CD4-positive, CD25-positive, alpha-beta regulatory T cell (primary cell): ENCODE measurements around the gene PIEZO2. TPM values are rescaled to one million over a fixed set of nuclear protein-coding genes. Genes with fewer than 3 reads are reported as not detected.

Experiments used
- ATAC-seq, 2 donors: fragments of 150-1000 bp; cut with Tn5 transposase; one replicate each; pipeline ENCODE4 v1.10.0; 2021; ENCODE audit warnings: low read depth in 2 of 2, moderate number of reproducible peaks in 2 of 2, moderate library complexity in 1 of 2
- DNase-seq, 3 donors: peaks; one replicate each; pipeline versions ENCODE4 v3.0.0 to v3.0.0-alpha.2; 2012 to 2022; ENCODE audit warnings: mixed read lengths in 1 of 3
- H3K27ac ChIP-seq: one replicate; pipeline ENCODE4 v1.7.0; 2013; ENCODE audit warnings: mild to moderate bottlenecking, low read length; ENCODE audit not compliant: insufficient read depth, poor library complexity, severe bottlenecking
- H3K27me3 ChIP-seq: one replicate; pipeline ENCODE4 v1.7.0; 2013; ENCODE audit warnings: low read length; ENCODE audit not compliant: control insufficient read depth, insufficient read depth
- H3K36me3 ChIP-seq: one replicate; pipeline ENCODE4 v1.7.0; 2013; ENCODE audit warnings: mild to moderate bottlenecking, low read length, moderate library complexity; ENCODE audit not compliant: control insufficient read depth, insufficient read depth
- H3K4me1 ChIP-seq: 2 replicates; pipeline ENCODE4 v1.7.0; 2013; ENCODE audit warnings: mild to moderate bottlenecking, low read length; ENCODE audit not compliant: insufficient read depth, control insufficient read depth, poor library complexity, severe bottlenecking
- H3K4me3 ChIP-seq: one replicate; pipeline ENCODE4 v1.7.0; 2013; ENCODE audit warnings: low read depth, mild to moderate bottlenecking, low read length, moderate library complexity
- H3K9me3 ChIP-seq, 2 experiments: 1 replicate in 1 of 2; 2 replicates in 1 of 2; pipeline ENCODE4 v1.7.0; 2013; ENCODE audit warnings: low read length in 2 of 2, mild to moderate bottlenecking in 1 of 2, moderate library complexity in 1 of 2; ENCODE audit not compliant: control insufficient read depth in 2 of 2
- H3K27ac Mint-ChIP-seq, 3 donors: one replicate each; pipeline ENCODE4 v1.8.0; 2020 to 2022; ENCODE audit warnings: mild to moderate bottlenecking in 3 of 3, mixed read lengths in 3 of 3, moderate library complexity in 2 of 3
- H3K27me3 Mint-ChIP-seq: one replicate; pipeline ENCODE4 v1.8.0; 2022; ENCODE audit warnings: mild to moderate bottlenecking, mixed read lengths
- H3K36me3 Mint-ChIP-seq: one replicate; pipeline ENCODE4 v1.8.0; 2020; ENCODE audit warnings: mixed read lengths
- H3K4me1 Mint-ChIP-seq, 4 donors: one replicate each; pipeline ENCODE4 v1.8.0; 2020 to 2022; ENCODE audit warnings: mixed read lengths in 4 of 4, mild to moderate bottlenecking in 1 of 4
- H3K4me3 Mint-ChIP-seq, 4 donors: one replicate each; pipeline ENCODE4 v1.8.0; 2020 to 2022; ENCODE audit warnings: mild to moderate bottlenecking in 4 of 4, mixed read lengths in 4 of 4, moderate library complexity in 3 of 4
- H3K9me3 Mint-ChIP-seq, 7 donors: one replicate each; pipeline ENCODE4 v1.8.0; 2020 to 2022; ENCODE audit warnings: mixed read lengths in 7 of 7, mild to moderate bottlenecking in 3 of 7, moderate library complexity in 2 of 7
- polyA plus RNA-seq, 4 donors: library from polyadenylated mRNA; unstranded; fragments of 300-500 nt; fragmentation: Illumina TruSeq; gene quantifications; one replicate each; pipeline ENCODE4 v1.2.3, GENCODE V29; 2021
- total RNA-seq: library from RNA; stranded (reverse); gene quantifications from one replicate; pipeline ENCODE4 v1.2.3, GENCODE V29; 2022

PIEZO2 gene
- total and polyA plus RNA-seq, 5 donors from 2014 or later, result not detected

GRCh38 chr18:10770264-10770663, 379.1 kb downstream of the PIEZO2 start:
- Mint-ChIP-seq H3K36me3 (no peaks in the 10 kb centered on the region), H3K9me3 (peaks cover 0 to 4% (median 1%) of the 10 kb centered on the region in 7 donors), H3K4me3 (no peak overlapping the region), H3K27me3 (peaks cover 5% of the 10 kb centered on the region), H3K27ac (no peak overlapping the region), H3K4me1 (no peaks in the 10 kb centered on the region)
- ATAC-seq (no peak), DNase-seq (no peak)
- no peaks in the 10 kb centered on the region for H3K36me3 ChIP-seq
- no peaks in the 10 kb centered on the region for H3K27me3 ChIP-seq
- no peak overlapping the region for H3K4me3 ChIP-seq
- no peaks in the 10 kb centered on the region for H3K9me3 ChIP-seq
- H3K4me1 ChIP-seq, result no peaks in the 10 kb centered on the region
- H3K27ac ChIP-seq, result no peak overlapping the region

GRCh38 chr18:10768221-10768620, 381.1 kb downstream of the PIEZO2 start:
- Mint-ChIP-seq H3K4me3 (no peak overlapping the region), H3K4me1 (no peaks in the 10 kb centered on the region), H3K9me3 (peaks cover 0 to 4% (median 2%) of the 10 kb centered on the region in 7 donors), H3K27ac (no peak overlapping the region), H3K36me3 (no peaks in the 10 kb centered on the region), H3K27me3 (peaks cover 5% of the 10 kb centered on the region)
- Histone ChIP-seq H3K4me3 (no peak overlapping the region), H3K36me3 (no peaks in the 10 kb centered on the region), H3K4me1 (no peaks in the 10 kb centered on the region), H3K9me3 (no peaks in the 10 kb centered on the region), H3K27me3 (no peaks in the 10 kb centered on the region), H3K27ac (no peak overlapping the region)
- DNase-seq (no peak), ATAC-seq (no peak)

DNA sequence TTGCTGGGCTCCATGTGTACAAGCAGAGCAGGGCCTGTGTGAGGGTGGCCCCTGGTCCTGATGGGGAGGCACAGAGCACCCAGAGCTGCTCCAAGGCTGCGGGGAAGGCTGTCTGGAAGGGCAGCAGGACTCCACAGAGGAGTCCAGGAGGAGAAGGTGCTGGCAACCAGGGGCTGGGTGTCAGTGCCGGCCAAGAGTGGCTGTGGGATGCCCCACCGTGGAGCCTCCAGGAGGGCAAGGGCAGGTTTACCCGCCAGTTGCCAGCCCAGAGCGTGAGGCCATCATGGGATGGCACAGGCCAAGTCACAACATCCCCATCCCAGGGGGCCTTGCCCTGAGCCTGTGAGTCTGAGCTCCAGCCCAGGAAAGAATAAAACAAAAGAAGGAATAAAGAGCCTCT, 381.7 kb downstream of the PIEZO2 start:
- DNase-seq (no peak), ATAC-seq (no peak)
- H3K27ac ChIP-seq, result no peak overlapping the region
- H3K36me3 Mint-ChIP-seq, result no peaks in the 10 kb centered on the region
- H3K9me3 ChIP-seq, result no peaks in the 10 kb centered on the region
- no peaks in the 10 kb centered on the region for H3K27me3 ChIP-seq
- H3K4me1 Mint-ChIP-seq, result no peaks in the 10 kb centered on the region
- H3K9me3 Mint-ChIP-seq, result peaks cover 0 to 5% (median 2%) of the 10 kb centered on the region in 7 donors
- no peak overlapping the region for H3K27ac Mint-ChIP-seq
- no peaks in the 10 kb centered on the region for H3K36me3 ChIP-seq
- H3K4me3 Mint-ChIP-seq, result no peak overlapping the region
- no peaks in the 10 kb centered on the region for H3K4me1 ChIP-seq
- H3K27me3 Mint-ChIP-seq, result peaks cover 5% of the 10 kb centered on the region
- H3K4me3 ChIP-seq, result no peak overlapping the region

DNA sequence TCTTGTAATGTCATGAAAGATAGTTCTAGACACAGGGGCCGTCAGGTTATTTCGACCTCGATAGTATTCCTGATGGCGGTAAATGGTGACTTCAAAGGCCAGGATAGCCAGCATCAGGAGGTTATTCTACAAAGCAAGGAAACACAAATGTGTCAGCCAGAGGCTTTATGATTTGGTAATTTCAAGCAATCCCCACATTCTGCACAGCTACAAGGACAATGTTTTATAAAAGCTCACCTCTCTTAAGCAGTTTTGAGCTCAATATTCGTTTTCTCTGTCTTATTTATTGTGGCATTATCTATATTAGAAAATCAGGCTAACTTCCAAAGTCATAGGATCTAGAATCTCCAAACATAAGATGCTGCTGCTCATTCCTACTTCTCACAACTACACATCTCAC, 388.4 kb downstream of the PIEZO2 start:
- no peaks in the 10 kb centered on the region for H3K9me3 ChIP-seq
- ATAC-seq, result no peak
- DNase-seq, result no peak
- no peak overlapping the region for H3K4me3 Mint-ChIP-seq
- no peaks in the 10 kb centered on the region for H3K4me1 Mint-ChIP-seq
- no peaks in the 10 kb centered on the region for H3K36me3 Mint-ChIP-seq
- H3K27ac ChIP-seq, result no peak overlapping the region
- no peak overlapping the region for H3K4me3 ChIP-seq
- H3K9me3 Mint-ChIP-seq, result peaks cover 0 to 3% (median 0%) of the 10 kb centered on the region in 7 donors
- H3K27me3 Mint-ChIP-seq, result no peaks in the 10 kb centered on the region
- no peaks in the 10 kb centered on the region for H3K27me3 ChIP-seq
- no peaks in the 10 kb centered on the region for H3K4me1 ChIP-seq
- H3K27ac Mint-ChIP-seq, result no peak overlapping the region
- H3K36me3 ChIP-seq, result no peaks in the 10 kb centered on the region

DNA sequence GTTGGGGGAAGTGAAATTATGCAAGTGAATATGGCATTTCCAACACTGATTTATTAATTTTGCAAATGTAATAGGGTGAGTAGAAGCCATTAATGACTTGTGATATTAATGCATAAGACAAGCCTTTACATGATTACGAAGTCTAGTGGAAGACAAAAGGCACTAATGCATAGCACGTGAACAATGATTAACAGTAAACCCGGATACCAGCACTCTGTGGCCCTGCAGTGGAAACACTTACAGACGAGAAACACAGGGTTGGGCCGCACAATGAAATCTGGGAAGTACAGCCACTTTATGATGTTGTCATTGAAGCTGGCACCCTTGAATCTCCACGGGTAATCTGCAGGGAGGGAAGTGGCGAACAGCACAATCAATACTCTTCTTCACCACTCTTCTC, 390.1 kb downstream of the PIEZO2 start:
- Mint-ChIP-seq H3K9me3 (peaks cover 0 to 3% (median 0%) of the 10 kb centered on the region in 7 donors), H3K4me1 (no peaks in the 10 kb centered on the region), H3K27ac (no peak overlapping the region), H3K27me3 (no peaks in the 10 kb centered on the region), H3K4me3 (no peak overlapping the region), H3K36me3 (no peaks in the 10 kb centered on the region)
- ATAC-seq (no peak), DNase-seq (no peak)
- Histone ChIP-seq H3K4me3 (no peak overlapping the region), H3K4me1 (no peaks in the 10 kb centered on the region), H3K9me3 (no peaks in the 10 kb centered on the region), H3K36me3 (no peaks in the 10 kb centered on the region), H3K27me3 (no peaks in the 10 kb centered on the region), H3K27ac (no peak overlapping the region)

- Histone ChIP-seq H3K27ac (no peak overlapping the region), H3K4me3 (no peak overlapping the region), H3K36me3 (no peaks in the 10 kb centered on the region), H3K9me3 (no peaks in the 10 kb centered on the region), H3K27me3 (no peaks in the 10 kb centered on the region), H3K4me1 (no peaks in the 10 kb centered on the region)
- Mint-ChIP-seq H3K36me3 (no peaks in the 10 kb centered on the region), H3K27ac (no peak overlapping the region), H3K4me3 (no peak overlapping the region), H3K9me3 (peaks cover 0 to 2% (median 0%) of the 10 kb centered on the region in 7 donors), H3K27me3 (no peaks in the 10 kb centered on the region), H3K4me1 (no peaks in the 10 kb centered on the region)
- ATAC-seq, result no peak
- DNase-seq, result no peak
Measured at GRCh38 chr18:10757946-10758345, 391.4 kb downstream of the PIEZO2 start.

DNA sequence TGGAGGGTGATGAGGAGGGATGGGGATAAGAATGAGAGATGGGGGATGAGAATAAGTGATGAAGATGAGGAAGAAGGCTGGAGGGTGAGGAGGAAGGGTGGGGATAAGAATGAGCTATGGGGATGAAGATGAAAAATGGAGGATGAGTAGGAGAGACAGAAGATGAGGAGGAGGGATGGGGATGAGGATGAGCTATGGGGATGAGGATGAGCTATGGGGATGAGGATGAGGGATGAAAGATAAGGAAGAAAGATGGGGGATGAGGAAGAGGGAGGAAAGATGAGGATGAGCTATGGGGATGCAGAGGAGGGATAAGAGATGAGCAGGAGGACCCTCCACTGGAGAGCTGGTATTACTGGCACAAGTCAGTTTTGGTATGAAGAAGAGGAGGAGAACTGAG, 392.0 kb downstream of the PIEZO2 start:
- Mint-ChIP-seq H3K27me3 (no peaks in the 10 kb centered on the region), H3K9me3 (no peaks in the 10 kb centered on the region), H3K36me3 (no peaks in the 10 kb centered on the region), H3K4me3 (no peak overlapping the region), H3K27ac (no peak overlapping the region), H3K4me1 (no peaks in the 10 kb centered on the region)
- no peak for DNase-seq
- Histone ChIP-seq H3K4me3 (no peak overlapping the region), H3K27ac (no peak overlapping the region), H3K36me3 (no peaks in the 10 kb centered on the region), H3K27me3 (no peaks in the 10 kb centered on the region), H3K4me1 (no peaks in the 10 kb centered on the region), H3K9me3 (no peaks in the 10 kb centered on the region)
- no peak for ATAC-seq

- no peak overlapping the region for H3K27ac Mint-ChIP-seq
Measured at GRCh38 chr18:10755855-10756254, 393.5 kb downstream of the PIEZO2 start.

More at GRCh38 chr18:10755855-10756254, 393.5 kb downstream of the PIEZO2 start:
- H3K36me3 ChIP-seq, result no peaks in the 10 kb centered on the region
- H3K27ac ChIP-seq, result no peak overlapping the region
- no peak overlapping the region for H3K4me3 ChIP-seq
- ATAC-seq, result no peak
- H3K4me1 ChIP-seq, result no peaks in the 10 kb centered on the region
- H3K9me3 ChIP-seq, result no peaks in the 10 kb centered on the region
- no peaks in the 10 kb centered on the region for H3K9me3 Mint-ChIP-seq
- H3K4me1 Mint-ChIP-seq, result no peaks in the 10 kb centered on the region
- no peaks in the 10 kb centered on the region for H3K36me3 Mint-ChIP-seq
- peaks cover 1% of the 10 kb centered on the region for H3K27me3 Mint-ChIP-seq
- H3K4me3 Mint-ChIP-seq, result no peak overlapping the region
- no peaks in the 10 kb centered on the region for H3K27me3 ChIP-seq
- DNase-seq, result no peak
